K562 (cell line): Measurements from ENCODE around the gene NSMCE1. TPM values are rescaled to one million over a fixed set of nuclear protein-coding genes. Genes with fewer than 3 reads are reported as not detected.

Source experiments
- CBX3 ChIP-seq, 2 experiments: IDR thresholded peaks; 1 replicate in 1 of 2; 2 replicates in 1 of 2; pipeline ENCODE4 v1.6.1; 2012; ENCODE audit warnings: inconsistent platforms in 2 of 2, low read length in 2 of 2, borderline replicate concordance in 1 of 2, control low read depth in 1 of 2
- DNMT1 ChIP-seq: fragments of 450-650 bp; IDR thresholded peaks from 2 replicates; pipeline ENCODE4 v1.6.1; 2016; ENCODE audit warnings: antibody characterized with exemption, mild to moderate bottlenecking
- E2F3 ChIP-seq: fragments of 250-450 bp; sonication (Bioruptor Pico); IDR thresholded peaks from 2 replicates; pipeline ENCODE4 v1.4.0; 2020; ENCODE audit warnings: mild to moderate bottlenecking
- ELF4 ChIP-seq: fragments of 450-650 bp; formaldehyde crosslinking; IDR thresholded peaks from 2 replicates; pipeline ENCODE4 v1.4.0; 2022; ENCODE audit warnings: missing genetic modification characterization
- HDAC6 ChIP-seq: IDR thresholded peaks from 2 replicates; pipeline ENCODE4 v1.6.1; 2012; ENCODE audit warnings: low read depth, mild to moderate bottlenecking, control low read depth, inconsistent platforms, low read length, moderate library complexity
- NEUROD1 ChIP-seq: fragments of 150-350 bp; IDR thresholded peaks from 2 replicates; pipeline ENCODE4 v1.6.1; 2014; ENCODE audit warnings: borderline replicate concordance, low read length, low read depth; ENCODE audit not compliant: partially characterized antibody
- SRSF3 ChIP-seq: fragments of 200-400 bp; formaldehyde crosslinking; IDR thresholded peaks from 2 replicates; pipeline ENCODE4 v1.6.1; 2016; ENCODE audit warnings: mild to moderate bottlenecking, low read length, moderate library complexity; ENCODE audit not compliant: insufficient read depth
- TEAD4 ChIP-seq, 2 experiments: sonication (generic) in 1 of 2; formaldehyde crosslinking in 1 of 2; IDR thresholded peaks; 2 replicates each; pipeline versions ENCODE4 v1.6.1 to v1.8.0; 2012 to 2022; ENCODE audit warnings: borderline replicate concordance in 1 of 2, inconsistent platforms in 1 of 2, low read length in 1 of 2, mild to moderate bottlenecking in 1 of 2, missing genetic modification reagents in 1 of 2
- polyA plus RNA-seq, 8 experiments: library from polyadenylated mRNA; depleted of rRNA in 4 of 8; stranded (reverse) in 5 of 8; unstranded in 3 of 8; fragments of >200 nt; fragmentation: Nextera tagmentation in 2 of 8; fragmentation: Illumina TruSeq in 1 of 8; extraction: Ambion mirVana in 2 of 8; extraction: Trizol in 1 of 8; gene quantifications; 2 replicates each; pipeline versions ENCODE4 v1.2.1 to v1.2.3, GENCODE V29; 2011 to 2014; ENCODE audit warnings: inconsistent platforms in 1 of 8, missing spikeins in 1 of 8
- total RNA-seq, 7 experiments: library from RNA; depleted of rRNA in 6 of 7; stranded (reverse); fragments of >200 nt in 6 of 7; fragmentation: Illumina TruSeq in 2 of 7; extraction: Trizol in 2 of 7; gene quantifications; 2 replicates each; pipeline versions ENCODE4 v1.2.1 to v1.2.3, GENCODE V29; 2011 to 2021; ENCODE audit warnings: low replicate concordance in 1 of 7
- TF ChIP-seq, protein P1 (sequence below): fragments of 200-800 bp; sonication (Bioruptor generic); IDR thresholded peaks from 2 replicates; pipeline ENCODE4 v1.6.1; 2017; ENCODE audit warnings: missing genetic modification characterization, missing compliant biosample characterization
- TF ChIP-seq, protein P2 (sequence below), 2 experiments: fragments of 200-800 bp in 1 of 2; sonication (Bioruptor generic) in 1 of 2; sonication (generic) in 1 of 2; formaldehyde crosslinking in 1 of 2; IDR thresholded peaks in 1 of 2; conservative IDR thresholded peaks in 1 of 2; 2 replicates each; pipeline versions ENCODE4 v1.5.0 to v1.6.1; 2016 to 2020; ENCODE audit warnings: missing compliant biosample characterization in 1 of 2, missing genetic modification characterization in 1 of 2, missing genetic modification reagents in 1 of 2
- TF ChIP-seq, protein P3 (sequence below): fragments of 450-650 bp; IDR thresholded peaks from 2 replicates; pipeline ENCODE4 v1.6.1; 2016; ENCODE audit warnings: mild to moderate bottlenecking, moderate library complexity

NSMCE1 gene
- total and polyA plus RNA-seq, 9 of the 15 experiments (the other 6 are each of a cell fraction or from before 2014, with no cell fraction given) = 52.1 to 163 (median 61.5) TPM

DNA sequence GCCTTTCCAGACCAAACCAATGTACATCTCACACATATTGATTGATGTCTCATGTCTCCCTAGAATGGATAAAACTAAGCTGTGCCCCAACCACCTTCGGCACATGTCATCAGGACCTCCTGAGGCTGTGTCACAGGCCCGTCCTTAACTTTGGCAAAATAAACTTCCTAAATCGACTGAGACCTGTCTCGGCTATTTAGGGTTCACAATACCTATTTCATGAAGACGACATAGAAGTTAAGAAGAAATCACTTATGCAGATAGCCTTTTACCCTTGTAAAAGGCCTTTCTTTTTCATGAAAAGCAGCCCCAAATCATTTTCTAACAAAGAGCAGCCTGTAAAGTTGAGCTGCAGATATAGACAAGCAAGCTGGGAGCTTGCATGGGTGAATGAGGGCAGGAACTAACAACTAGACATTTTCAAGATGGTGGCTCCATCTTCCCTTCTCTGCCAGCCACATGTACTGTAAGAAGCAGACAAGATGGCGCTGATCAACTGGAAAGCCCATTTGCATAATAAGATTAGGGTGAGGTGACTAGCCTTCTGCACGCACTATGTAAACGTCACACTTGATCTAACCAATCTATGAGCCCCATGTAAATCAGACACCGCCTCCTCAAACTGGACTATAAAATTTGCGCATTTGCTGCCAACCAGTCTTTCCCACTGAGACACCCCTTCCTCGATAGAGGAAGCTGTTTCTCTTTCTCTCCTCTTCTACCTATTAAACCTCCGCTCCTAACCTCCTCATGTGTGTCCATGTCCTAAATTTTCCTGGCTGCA lies 69.9 kb downstream of the NSMCE1 start (continued):
- TF ChIP-seq, protein P1, sequence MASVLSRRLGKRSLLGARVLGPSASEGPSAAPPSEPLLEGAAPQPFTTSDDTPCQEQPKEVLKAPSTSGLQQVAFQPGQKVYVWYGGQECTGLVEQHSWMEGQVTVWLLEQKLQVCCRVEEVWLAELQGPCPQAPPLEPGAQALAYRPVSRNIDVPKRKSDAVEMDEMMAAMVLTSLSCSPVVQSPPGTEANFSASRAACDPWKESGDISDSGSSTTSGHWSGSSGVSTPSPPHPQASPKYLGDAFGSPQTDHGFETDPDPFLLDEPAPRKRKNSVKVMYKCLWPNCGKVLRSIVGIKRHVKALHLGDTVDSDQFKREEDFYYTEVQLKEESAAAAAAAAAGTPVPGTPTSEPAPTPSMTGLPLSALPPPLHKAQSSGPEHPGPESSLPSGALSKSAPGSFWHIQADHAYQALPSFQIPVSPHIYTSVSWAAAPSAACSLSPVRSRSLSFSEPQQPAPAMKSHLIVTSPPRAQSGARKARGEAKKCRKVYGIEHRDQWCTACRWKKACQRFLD (CRISPR knock-in tag) = peak; percentile 29; the same call in 1 of the 2 replicates
- TF ChIP-seq TEAD4 (IDR thresholded peaks at IDR 0.05; ENCODE audit: low read length) (peak; percentile 25), TEAD4 (CRISPR knock-in tag; IDR thresholded peaks at IDR 0.05; ENCODE audit: borderline replicate concordance) (no peak), E2F3 (CRISPR knock-in tag) (0 out of 2 replicates have a peak, but pooled peaks have one; percentile 5), HDAC6 (no peak), CBX3 (IDR thresholded peaks at IDR 0.05; ENCODE audit: borderline replicate concordance in 1 of 2, low read length in 2 of 2) (peak in 1 of 2 experiments; percentile 42; a peak in 1 of 3 replicates), SRSF3 (no peak), DNMT1 (no peak), ELF4 (CRISPR knock-in tag) (no peak), NEUROD1 (peak; percentile 24)
- TF ChIP-seq, protein P2, sequence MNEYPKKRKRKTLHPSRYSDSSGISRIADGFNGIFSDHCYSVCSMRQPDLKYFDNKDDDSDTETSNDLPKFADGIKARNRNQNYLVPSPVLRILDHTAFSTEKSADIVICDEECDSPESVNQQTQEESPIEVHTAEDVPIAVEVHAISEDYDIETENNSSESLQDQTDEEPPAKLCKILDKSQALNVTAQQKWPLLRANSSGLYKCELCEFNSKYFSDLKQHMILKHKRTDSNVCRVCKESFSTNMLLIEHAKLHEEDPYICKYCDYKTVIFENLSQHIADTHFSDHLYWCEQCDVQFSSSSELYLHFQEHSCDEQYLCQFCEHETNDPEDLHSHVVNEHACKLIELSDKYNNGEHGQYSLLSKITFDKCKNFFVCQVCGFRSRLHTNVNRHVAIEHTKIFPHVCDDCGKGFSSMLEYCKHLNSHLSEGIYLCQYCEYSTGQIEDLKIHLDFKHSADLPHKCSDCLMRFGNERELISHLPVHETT (CRISPR knock-in tag; conservative IDR thresholded peaks at IDR 0.05 in 1 of 2, IDR thresholded peaks at IDR 0.05 in 1 of 2) = peak in 1 of 2 experiments; percentile 67; a peak in 1 of 4 replicates
- TF ChIP-seq, protein P3, sequence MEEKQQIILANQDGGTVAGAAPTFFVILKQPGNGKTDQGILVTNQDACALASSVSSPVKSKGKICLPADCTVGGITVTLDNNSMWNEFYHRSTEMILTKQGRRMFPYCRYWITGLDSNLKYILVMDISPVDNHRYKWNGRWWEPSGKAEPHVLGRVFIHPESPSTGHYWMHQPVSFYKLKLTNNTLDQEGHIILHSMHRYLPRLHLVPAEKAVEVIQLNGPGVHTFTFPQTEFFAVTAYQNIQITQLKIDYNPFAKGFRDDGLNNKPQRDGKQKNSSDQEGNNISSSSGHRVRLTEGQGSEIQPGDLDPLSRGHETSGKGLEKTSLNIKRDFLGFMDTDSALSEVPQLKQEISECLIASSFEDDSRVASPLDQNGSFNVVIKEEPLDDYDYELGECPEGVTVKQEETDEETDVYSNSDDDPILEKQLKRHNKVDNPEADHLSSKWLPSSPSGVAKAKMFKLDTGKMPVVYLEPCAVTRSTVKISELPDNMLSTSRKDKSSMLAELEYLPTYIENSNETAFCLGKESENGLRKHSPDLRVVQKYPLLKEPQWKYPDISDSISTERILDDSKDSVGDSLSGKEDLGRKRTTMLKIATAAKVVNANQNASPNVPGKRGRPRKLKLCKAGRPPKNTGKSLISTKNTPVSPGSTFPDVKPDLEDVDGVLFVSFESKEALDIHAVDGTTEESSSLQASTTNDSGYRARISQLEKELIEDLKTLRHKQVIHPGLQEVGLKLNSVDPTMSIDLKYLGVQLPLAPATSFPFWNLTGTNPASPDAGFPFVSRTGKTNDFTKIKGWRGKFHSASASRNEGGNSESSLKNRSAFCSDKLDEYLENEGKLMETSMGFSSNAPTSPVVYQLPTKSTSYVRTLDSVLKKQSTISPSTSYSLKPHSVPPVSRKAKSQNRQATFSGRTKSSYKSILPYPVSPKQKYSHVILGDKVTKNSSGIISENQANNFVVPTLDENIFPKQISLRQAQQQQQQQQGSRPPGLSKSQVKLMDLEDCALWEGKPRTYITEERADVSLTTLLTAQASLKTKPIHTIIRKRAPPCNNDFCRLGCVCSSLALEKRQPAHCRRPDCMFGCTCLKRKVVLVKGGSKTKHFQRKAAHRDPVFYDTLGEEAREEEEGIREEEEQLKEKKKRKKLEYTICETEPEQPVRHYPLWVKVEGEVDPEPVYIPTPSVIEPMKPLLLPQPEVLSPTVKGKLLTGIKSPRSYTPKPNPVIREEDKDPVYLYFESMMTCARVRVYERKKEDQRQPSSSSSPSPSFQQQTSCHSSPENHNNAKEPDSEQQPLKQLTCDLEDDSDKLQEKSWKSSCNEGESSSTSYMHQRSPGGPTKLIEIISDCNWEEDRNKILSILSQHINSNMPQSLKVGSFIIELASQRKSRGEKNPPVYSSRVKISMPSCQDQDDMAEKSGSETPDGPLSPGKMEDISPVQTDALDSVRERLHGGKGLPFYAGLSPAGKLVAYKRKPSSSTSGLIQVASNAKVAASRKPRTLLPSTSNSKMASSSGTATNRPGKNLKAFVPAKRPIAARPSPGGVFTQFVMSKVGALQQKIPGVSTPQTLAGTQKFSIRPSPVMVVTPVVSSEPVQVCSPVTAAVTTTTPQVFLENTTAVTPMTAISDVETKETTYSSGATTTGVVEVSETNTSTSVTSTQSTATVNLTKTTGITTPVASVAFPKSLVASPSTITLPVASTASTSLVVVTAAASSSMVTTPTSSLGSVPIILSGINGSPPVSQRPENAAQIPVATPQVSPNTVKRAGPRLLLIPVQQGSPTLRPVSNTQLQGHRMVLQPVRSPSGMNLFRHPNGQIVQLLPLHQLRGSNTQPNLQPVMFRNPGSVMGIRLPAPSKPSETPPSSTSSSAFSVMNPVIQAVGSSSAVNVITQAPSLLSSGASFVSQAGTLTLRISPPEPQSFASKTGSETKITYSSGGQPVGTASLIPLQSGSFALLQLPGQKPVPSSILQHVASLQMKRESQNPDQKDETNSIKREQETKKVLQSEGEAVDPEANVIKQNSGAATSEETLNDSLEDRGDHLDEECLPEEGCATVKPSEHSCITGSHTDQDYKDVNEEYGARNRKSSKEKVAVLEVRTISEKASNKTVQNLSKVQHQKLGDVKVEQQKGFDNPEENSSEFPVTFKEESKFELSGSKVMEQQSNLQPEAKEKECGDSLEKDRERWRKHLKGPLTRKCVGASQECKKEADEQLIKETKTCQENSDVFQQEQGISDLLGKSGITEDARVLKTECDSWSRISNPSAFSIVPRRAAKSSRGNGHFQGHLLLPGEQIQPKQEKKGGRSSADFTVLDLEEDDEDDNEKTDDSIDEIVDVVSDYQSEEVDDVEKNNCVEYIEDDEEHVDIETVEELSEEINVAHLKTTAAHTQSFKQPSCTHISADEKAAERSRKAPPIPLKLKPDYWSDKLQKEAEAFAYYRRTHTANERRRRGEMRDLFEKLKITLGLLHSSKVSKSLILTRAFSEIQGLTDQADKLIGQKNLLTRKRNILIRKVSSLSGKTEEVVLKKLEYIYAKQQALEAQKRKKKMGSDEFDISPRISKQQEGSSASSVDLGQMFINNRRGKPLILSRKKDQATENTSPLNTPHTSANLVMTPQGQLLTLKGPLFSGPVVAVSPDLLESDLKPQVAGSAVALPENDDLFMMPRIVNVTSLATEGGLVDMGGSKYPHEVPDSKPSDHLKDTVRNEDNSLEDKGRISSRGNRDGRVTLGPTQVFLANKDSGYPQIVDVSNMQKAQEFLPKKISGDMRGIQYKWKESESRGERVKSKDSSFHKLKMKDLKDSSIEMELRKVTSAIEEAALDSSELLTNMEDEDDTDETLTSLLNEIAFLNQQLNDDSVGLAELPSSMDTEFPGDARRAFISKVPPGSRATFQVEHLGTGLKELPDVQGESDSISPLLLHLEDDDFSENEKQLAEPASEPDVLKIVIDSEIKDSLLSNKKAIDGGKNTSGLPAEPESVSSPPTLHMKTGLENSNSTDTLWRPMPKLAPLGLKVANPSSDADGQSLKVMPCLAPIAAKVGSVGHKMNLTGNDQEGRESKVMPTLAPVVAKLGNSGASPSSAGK = peak; percentile 35; the same call in 1 of the 2 replicates
